Measurements from ENCODE around the gene HNRNPDL.
"Not testable (repeated sequence)": the region's sequence is repeated elsewhere in the genome, so short reads cannot be mapped to it uniquely, and the experiment has no call there.

The HNRNPDL gene

GRCh38 chr4:82415061-82415460 lies 15.2 kb downstream of the HNRNPDL start:
- not testable (repeated sequence) for H3K4me1 ChIP-seq (ENCODE audit: control insufficient read depth, low read depth, low read length); H3K27me3 ChIP-seq (ENCODE audit: control insufficient read depth, insufficient read depth, low read length); H3K9ac ChIP-seq (ENCODE audit: low read length); H3K4me3 ChIP-seq (ENCODE audit: low read length); H3K27ac ChIP-seq (ENCODE audit: low read length); H3K9me3 ChIP-seq (ENCODE audit: control insufficient read depth, low read depth, low read length); H3K36me3 ChIP-seq (ENCODE audit: control insufficient read depth, low read depth, low read length)

GRCh38 chr4:82403725-82404124 lies 26.5 kb downstream of the HNRNPDL start:
- H3K36me3 ChIP-seq (ENCODE audit: control insufficient read depth, low read depth, low read length) = no peaks in the 10 kb centered on the region
- no peak overlapping the region for H3K27ac ChIP-seq (ENCODE audit: low read length)
- H3K9me3 ChIP-seq (ENCODE audit: control insufficient read depth, low read depth, low read length) = no peaks in the 10 kb centered on the region
- no peak overlapping the region for H3K9ac ChIP-seq (ENCODE audit: low read length)
- H3K4me3 ChIP-seq (ENCODE audit: low read length) = no peak overlapping the region
- H3K4me1 ChIP-seq (ENCODE audit: control insufficient read depth, low read depth, low read length) = no peaks in the 10 kb centered on the region
- no peaks in the 10 kb centered on the region for H3K27me3 ChIP-seq (ENCODE audit: control insufficient read depth, insufficient read depth, low read length)

GRCh38 chr4:82402196-82402775 lies 28.0 kb downstream of the HNRNPDL start:
- H3K36me3 ChIP-seq (ENCODE audit: control insufficient read depth, low read depth, low read length) = no peaks in the 10 kb centered on the region
- no peak overlapping the region for H3K9ac ChIP-seq (ENCODE audit: low read length)
- no peaks in the 10 kb centered on the region for H3K27me3 ChIP-seq (ENCODE audit: control insufficient read depth, insufficient read depth, low read length)
- no peaks in the 10 kb centered on the region for H3K9me3 ChIP-seq (ENCODE audit: control insufficient read depth, low read depth, low read length)
- no peaks in the 10 kb centered on the region for H3K4me1 ChIP-seq (ENCODE audit: control insufficient read depth, low read depth, low read length)
- H3K4me3 ChIP-seq (ENCODE audit: low read length) = no peak overlapping the region
- H3K27ac ChIP-seq (ENCODE audit: low read length) = no peak overlapping the region

DNA sequence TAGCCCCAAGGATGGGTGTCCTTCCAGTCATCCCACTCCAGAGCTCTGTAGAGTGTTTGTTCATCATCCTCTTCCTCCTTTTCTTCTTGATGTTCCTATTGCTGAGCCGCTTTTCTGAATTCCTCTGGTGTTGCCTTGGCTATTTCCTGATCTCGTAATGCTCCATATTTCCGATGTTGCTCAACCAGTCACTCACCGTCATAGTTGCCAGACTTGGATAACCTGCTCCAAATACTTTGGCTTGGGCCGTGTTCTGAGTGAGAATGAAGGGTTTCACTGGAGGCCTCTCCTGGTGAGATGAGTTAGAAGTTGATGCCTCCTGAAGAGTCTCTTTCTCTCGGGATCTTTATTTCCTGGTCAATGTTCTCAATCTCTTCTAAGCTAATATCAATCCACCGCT lies 28.7 kb downstream of the HNRNPDL start:
- no peak overlapping the region for H3K4me3 ChIP-seq (ENCODE audit: low read length)
- no peaks in the 10 kb centered on the region for H3K9me3 ChIP-seq (ENCODE audit: control insufficient read depth, low read depth, low read length)
- H3K9ac ChIP-seq (ENCODE audit: low read length) = no peak overlapping the region
- no peaks in the 10 kb centered on the region for H3K4me1 ChIP-seq (ENCODE audit: control insufficient read depth, low read depth, low read length)
- H3K27me3 ChIP-seq (ENCODE audit: control insufficient read depth, insufficient read depth, low read length) = no peaks in the 10 kb centered on the region
- H3K27ac ChIP-seq (ENCODE audit: low read length) = no peak overlapping the region
- H3K36me3 ChIP-seq (ENCODE audit: control insufficient read depth, low read depth, low read length) = no peaks in the 10 kb centered on the region

GRCh38 chr4:82398263-82398662 lies 32.0 kb downstream of the HNRNPDL start:
- Histone ChIP-seq H3K4me1 (ENCODE audit: control insufficient read depth, low read depth, low read length) (no peaks in the 10 kb centered on the region), H3K9me3 (ENCODE audit: control insufficient read depth, low read depth, low read length) (no peaks in the 10 kb centered on the region), H3K9ac (ENCODE audit: low read length) (no peak overlapping the region), H3K36me3 (ENCODE audit: control insufficient read depth, low read depth, low read length) (no peaks in the 10 kb centered on the region), H3K4me3 (ENCODE audit: low read length) (no peak overlapping the region), H3K27me3 (ENCODE audit: control insufficient read depth, insufficient read depth, low read length) (no peaks in the 10 kb centered on the region), H3K27ac (ENCODE audit: low read length) (no peak overlapping the region)

GRCh38 chr4:82397527-82397926 lies 32.7 kb downstream of the HNRNPDL start:
- no peaks in the 10 kb centered on the region for H3K27me3 ChIP-seq (ENCODE audit: control insufficient read depth, insufficient read depth, low read length)
- H3K36me3 ChIP-seq (ENCODE audit: control insufficient read depth, low read depth, low read length) = no peaks in the 10 kb centered on the region
- no peaks in the 10 kb centered on the region for H3K4me1 ChIP-seq (ENCODE audit: control insufficient read depth, low read depth, low read length)
- H3K27ac ChIP-seq (ENCODE audit: low read length) = no peak overlapping the region
- H3K9me3 ChIP-seq (ENCODE audit: control insufficient read depth, low read depth, low read length) = no peaks in the 10 kb centered on the region
- H3K9ac ChIP-seq (ENCODE audit: low read length) = no peak overlapping the region
- H3K4me3 ChIP-seq (ENCODE audit: low read length) = no peak overlapping the region

GRCh38 chr4:82394896-82395295 lies 35.4 kb downstream of the HNRNPDL start:
- Histone ChIP-seq H3K4me3 (ENCODE audit: low read length) (no peak overlapping the region), H3K27me3 (ENCODE audit: control insufficient read depth, insufficient read depth, low read length) (no peaks in the 10 kb centered on the region), H3K9ac (ENCODE audit: low read length) (no peak overlapping the region), H3K4me1 (ENCODE audit: control insufficient read depth, low read depth, low read length) (no peaks in the 10 kb centered on the region), H3K27ac (ENCODE audit: low read length) (no peak overlapping the region), H3K36me3 (ENCODE audit: control insufficient read depth, low read depth, low read length) (no peaks in the 10 kb centered on the region), H3K9me3 (ENCODE audit: control insufficient read depth, low read depth, low read length) (no peaks in the 10 kb centered on the region)

GRCh38 chr4:82390061-82390460 lies 40.2 kb downstream of the HNRNPDL start:
- not testable (repeated sequence) for H3K27ac ChIP-seq (ENCODE audit: low read length); H3K9ac ChIP-seq (ENCODE audit: low read length); H3K27me3 ChIP-seq (ENCODE audit: control insufficient read depth, insufficient read depth, low read length); H3K4me1 ChIP-seq (ENCODE audit: control insufficient read depth, low read depth, low read length); H3K36me3 ChIP-seq (ENCODE audit: control insufficient read depth, low read depth, low read length); H3K9me3 ChIP-seq (ENCODE audit: control insufficient read depth, low read depth, low read length); H3K4me3 ChIP-seq (ENCODE audit: low read length)

DNA sequence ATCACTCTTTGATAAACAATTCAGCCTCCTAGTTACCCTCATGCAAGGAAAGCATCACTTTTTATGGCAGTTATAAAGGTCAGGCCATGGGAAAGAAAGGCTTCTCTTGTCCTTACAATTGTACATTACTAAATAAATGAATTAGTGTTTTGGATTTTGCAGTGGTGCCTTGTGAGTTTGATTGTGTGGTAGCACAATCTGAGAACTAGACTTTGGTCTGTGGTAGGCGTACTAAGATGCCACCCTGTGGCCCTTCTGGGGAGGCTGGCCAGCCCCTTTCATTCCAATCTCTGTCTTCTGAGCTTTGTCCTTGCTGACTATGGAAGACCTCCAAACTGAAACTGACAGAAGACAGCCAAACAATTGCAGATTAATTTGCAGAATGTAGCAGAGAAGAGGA lies 41.9 kb downstream of the HNRNPDL start:
- H3K36me3 ChIP-seq (ENCODE audit: control insufficient read depth, low read depth, low read length) = no peaks in the 10 kb centered on the region
- no peaks in the 10 kb centered on the region for H3K4me1 ChIP-seq (ENCODE audit: control insufficient read depth, low read depth, low read length)
- H3K4me3 ChIP-seq (ENCODE audit: low read length) = no peak overlapping the region
- H3K9me3 ChIP-seq (ENCODE audit: control insufficient read depth, low read depth, low read length) = peaks cover 5% of the 10 kb centered on the region
- H3K27me3 ChIP-seq (ENCODE audit: control insufficient read depth, insufficient read depth, low read length) = no peaks in the 10 kb centered on the region
- H3K9ac ChIP-seq (ENCODE audit: low read length) = no peak overlapping the region
- H3K27ac ChIP-seq (ENCODE audit: low read length) = no peak overlapping the region

DNA sequence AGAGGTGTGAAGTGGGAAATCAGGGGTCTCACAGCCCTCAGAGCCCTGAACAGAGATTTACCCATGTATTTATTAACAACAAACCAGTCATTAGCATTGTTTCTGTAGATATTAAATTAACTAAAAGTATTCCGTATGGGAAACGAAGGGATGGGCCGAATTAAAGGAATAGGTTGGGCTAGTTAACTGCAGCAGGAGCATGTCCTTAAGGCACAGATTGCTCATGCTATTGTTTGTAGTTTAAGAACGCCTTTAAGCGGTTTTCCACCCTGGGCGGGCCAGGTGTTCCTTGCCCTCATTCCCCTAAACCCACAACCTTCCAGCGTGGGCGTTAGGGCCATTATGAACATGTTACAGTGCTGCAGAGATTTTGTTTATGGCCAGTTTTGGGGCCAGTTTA lies 44.0 kb downstream of the HNRNPDL start:
- not testable (repeated sequence) for H3K4me3 ChIP-seq (ENCODE audit: low read length); H3K27ac ChIP-seq (ENCODE audit: low read length); H3K4me1 ChIP-seq (ENCODE audit: control insufficient read depth, low read depth, low read length); H3K27me3 ChIP-seq (ENCODE audit: control insufficient read depth, insufficient read depth, low read length); H3K9ac ChIP-seq (ENCODE audit: low read length); H3K9me3 ChIP-seq (ENCODE audit: control insufficient read depth, low read depth, low read length); H3K36me3 ChIP-seq (ENCODE audit: control insufficient read depth, low read depth, low read length)

- peaks cover 5% of the 10 kb centered on the region for H3K9me3 ChIP-seq (ENCODE audit: control insufficient read depth, low read depth, low read length)
- no peak overlapping the region for H3K9ac ChIP-seq (ENCODE audit: low read length)
- H3K36me3 ChIP-seq (ENCODE audit: control insufficient read depth, low read depth, low read length) = no peaks in the 10 kb centered on the region
- no peak overlapping the region for H3K4me3 ChIP-seq (ENCODE audit: low read length)
- no peaks in the 10 kb centered on the region for H3K4me1 ChIP-seq (ENCODE audit: control insufficient read depth, low read depth, low read length)
- H3K27ac ChIP-seq (ENCODE audit: low read length) = no peak overlapping the region
- H3K27me3 ChIP-seq (ENCODE audit: control insufficient read depth, insufficient read depth, low read length) = no peaks in the 10 kb centered on the region
Observed at GRCh38 chr4:82382751-82383150, 47.5 kb downstream of the HNRNPDL start.

DNA sequence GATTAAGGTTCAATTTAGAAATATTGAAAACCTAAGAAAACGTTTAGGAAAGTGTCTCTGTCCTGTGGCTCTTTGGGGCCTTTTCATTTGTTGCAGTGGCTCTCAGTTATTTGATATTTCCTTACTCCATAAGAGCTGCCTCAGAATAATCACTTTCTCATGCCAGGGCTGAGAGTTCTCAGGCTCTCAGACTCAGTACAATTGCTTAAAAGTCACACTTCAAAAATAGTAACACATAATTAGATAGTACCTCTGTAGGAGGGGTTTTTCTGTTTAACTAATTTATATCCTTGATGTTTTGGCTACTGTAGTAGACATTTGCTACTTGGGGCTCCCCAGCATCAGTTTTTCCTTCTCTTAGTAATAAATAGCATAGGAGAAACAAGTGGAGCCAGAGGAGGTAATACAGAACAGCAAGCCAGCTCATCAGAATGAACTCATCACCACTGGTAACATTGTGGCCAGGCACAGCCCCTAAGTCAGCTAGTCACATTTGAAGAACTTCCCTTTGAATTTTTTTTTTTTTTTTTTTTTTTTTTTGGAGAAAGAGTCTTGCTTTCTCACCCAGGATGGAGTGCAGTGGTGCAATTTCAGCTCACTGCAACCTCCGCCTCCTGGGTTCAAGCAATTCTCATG lies 48.5 kb downstream of the HNRNPDL start:
- Histone ChIP-seq H3K4me1 (ENCODE audit: control insufficient read depth, low read depth, low read length) (no peaks in the 10 kb centered on the region), H3K36me3 (ENCODE audit: control insufficient read depth, low read depth, low read length) (no peaks in the 10 kb centered on the region), H3K9ac (ENCODE audit: low read length) (no peak overlapping the region), H3K4me3 (ENCODE audit: low read length) (no peak overlapping the region), H3K27ac (ENCODE audit: low read length) (no peak overlapping the region), H3K9me3 (ENCODE audit: control insufficient read depth, low read depth, low read length) (peaks cover 5% of the 10 kb centered on the region), H3K27me3 (ENCODE audit: control insufficient read depth, insufficient read depth, low read length) (no peaks in the 10 kb centered on the region)

Measured in iPS-18a (cell line).